Ovary (tissue), 3 donors: ENCODE measurements around the gene ULBP3.
"Not testable (repeated sequence)": the region's sequence is repeated elsewhere in the genome, so short reads cannot be mapped to it uniquely, and the experiment has no call there.

Experiments used
- CTCF ChIP-seq, 3 donors: fragments of 450-650 bp in 2 of 3; fragments of 200-600 bp in 1 of 3; IDR thresholded peaks; one replicate each; pipeline versions ENCODE4 v1.5.1 to v1.8.0; 2016 to 2022; ENCODE audit warnings: antibody characterized with exemption in 3 of 3, mild to moderate bottlenecking in 1 of 3
- EP300 ChIP-seq: sonication (generic); formaldehyde crosslinking; IDR thresholded peaks from one replicate; pipeline ENCODE4 v1.6.1; 2017; ENCODE audit warnings: antibody characterized with exemption
- POLR2A ChIP-seq: fragments of 450-650 bp; IDR thresholded peaks from one replicate; pipeline ENCODE4 v1.6.1; 2017; ENCODE audit warnings: antibody characterized with exemption, mild to moderate bottlenecking, moderate library complexity
- donor health status: DM: no; HTN: no; CAD: no.

DNA sequence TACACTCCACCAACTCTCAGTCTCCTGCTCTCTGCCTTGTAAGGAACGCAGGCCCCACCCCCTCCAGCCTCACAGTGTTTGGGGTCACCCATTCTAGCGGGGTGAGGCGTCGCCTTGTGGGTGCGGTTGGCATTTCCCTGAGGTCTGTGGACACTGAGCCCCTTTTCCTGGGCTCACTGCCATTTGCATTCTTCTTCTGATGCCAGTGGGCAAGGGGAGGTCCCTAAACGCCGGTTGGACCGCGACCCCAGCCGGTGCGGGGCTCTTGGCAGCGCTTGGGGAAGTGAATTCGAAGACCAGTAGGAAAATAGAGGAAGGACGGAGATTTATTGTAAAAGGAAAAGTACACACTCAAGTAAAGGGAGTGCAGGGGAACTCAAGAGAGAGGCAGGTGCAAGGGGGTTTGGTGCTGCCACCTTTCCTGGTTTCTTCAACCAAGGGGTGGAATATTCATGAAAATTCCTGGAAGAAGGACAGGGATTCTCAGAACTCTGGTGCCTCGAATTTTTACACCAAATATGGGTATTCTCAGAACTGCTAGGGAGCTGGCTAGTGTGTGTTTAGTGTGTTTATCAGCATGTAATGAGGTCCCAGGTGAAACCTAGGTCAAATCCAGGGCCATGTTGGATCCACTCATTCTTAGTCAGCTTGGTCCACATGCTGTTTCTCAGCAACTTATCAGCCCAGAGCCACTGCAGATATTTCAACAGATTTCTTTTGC, 53.5 kb downstream of the ULBP3 start:
- TF ChIP-seq CTCF (IDR thresholded peaks at IDR 0.05); EP300; POLR2A: not testable (repeated sequence)
